Measurements from ENCODE around the gene PRSS50.
"Not testable (repeated sequence)": the region's sequence is repeated elsewhere in the genome, so short reads cannot be mapped to it uniquely, and the experiment has no call there.

Gene PRSS50, protein sequence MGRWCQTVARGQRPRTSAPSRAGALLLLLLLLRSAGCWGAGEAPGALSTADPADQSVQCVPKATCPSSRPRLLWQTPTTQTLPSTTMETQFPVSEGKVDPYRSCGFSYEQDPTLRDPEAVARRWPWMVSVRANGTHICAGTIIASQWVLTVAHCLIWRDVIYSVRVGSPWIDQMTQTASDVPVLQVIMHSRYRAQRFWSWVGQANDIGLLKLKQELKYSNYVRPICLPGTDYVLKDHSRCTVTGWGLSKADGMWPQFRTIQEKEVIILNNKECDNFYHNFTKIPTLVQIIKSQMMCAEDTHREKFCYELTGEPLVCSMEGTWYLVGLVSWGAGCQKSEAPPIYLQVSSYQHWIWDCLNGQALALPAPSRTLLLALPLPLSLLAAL

DNA sequence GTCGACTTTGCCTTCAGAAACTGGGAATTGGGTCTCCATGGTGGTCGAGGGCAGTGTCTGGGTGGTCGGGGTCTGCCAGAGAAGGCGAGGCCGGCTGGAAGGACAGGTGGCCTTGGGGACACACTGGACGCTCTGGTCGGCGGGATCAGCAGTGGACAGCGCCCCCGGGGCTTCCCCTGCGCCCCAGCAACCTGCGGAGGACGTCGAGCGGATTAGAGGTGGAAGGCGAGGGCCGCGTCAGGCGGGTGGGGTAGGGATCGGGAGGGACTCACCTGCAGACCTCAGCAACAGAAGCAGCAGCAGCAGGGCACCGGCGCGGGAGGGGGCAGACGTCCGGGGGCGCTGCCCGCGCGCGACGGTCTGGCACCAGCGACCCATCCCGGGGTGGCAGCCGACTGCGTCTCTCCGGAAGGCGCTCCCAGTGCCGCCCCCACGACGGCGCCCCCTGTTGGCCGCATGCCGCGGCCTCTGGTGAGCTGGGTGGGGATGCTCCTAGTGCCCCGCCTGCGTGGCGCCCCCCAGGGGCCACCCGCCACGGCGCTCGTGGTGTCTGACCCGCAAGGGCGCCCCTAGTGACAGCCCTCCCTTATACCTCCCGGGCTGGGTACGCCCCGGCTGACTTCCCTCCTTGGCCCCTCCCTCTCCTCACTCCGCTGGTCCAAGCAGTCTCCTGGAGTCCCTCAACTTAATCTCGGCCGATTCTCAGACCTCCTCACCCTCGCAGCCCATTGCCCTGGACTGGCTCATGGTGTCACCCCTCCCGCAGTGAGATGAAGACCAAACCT lies at the start of gene PRSS50:
PRSS50 (minus strand) TSS at position 423 of the 785 bp plus-strand sequence; CDS start at position 378, 45 bp downstream.
- no peak for DNase-seq

GRCh38 chr3:46764206-46764605 lies 46.5 kb upstream of the PRSS50 start:
- no peak for DNase-seq

DNA sequence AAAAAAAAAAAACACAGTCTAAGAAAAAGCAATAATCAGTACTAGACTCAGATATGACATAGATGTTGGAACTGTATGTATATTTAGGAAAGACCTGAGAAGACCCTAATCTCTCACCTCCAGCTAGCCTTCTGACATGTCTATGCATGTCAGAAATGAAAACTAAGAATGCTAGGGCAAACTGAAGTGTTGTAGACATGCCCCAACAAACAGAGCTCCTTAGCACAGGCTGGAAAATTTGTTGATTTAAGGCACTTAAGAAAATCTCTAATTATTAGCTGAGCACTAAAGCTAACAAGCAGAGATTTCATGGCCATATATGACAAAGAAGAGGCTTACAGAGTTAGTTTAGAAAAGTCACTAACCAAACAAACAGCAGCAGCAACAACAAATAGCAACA lies 45.5 kb upstream of the PRSS50 start:
- no peak for DNase-seq

DNA sequence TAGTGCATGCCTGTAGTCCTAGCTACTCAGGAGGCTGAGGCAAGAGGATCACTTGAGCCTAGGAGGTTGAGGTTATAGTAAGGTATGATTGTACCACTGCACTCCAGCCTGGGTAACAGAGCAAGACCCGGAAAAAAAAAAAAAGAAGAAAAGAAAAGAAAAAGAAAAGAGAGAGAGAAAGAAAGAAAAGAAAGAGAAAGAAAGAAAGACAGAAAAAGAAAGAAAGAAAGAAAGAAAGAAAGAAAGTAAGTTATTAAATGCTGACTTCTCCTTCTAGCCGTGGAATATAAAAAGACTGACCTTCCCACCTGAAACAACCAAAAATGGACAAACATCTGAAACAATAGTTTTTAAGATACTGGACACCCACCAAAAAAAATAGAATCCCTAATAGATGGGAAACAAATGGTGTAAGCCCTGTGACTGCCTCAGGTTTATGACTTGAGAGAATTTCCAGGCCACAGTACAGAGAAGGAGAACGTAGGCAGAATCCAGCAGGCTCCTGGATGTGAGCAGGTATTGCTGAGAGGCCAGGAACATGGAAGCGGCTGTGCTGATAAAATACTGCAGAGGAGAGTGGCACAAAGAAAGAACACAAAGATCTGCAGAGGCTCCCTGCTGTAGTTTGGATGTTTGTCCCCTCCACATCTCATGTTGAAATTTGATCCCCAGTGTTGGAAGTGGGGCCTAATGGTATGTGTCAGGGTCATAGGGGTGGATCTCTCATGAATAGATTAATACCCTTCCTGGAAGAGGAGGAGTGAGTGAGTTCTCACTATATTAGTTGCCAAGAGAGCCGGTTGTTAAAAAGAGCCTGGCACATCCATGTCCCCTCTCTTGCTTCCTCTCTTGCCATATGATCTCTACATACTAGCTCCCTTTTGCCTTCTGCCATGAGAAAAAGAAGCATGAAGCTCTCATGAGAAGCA lies 41.8 kb upstream of the PRSS50 start:
- no peak for DNase-seq

- no peak for DNase-seq
Measured at GRCh38 chr3:46756642-46757041, 39.0 kb upstream of the PRSS50 start.

- DNase-seq, result no peak
Measured at GRCh38 chr3:46755646-46756045, 38.0 kb upstream of the PRSS50 start.

DNA sequence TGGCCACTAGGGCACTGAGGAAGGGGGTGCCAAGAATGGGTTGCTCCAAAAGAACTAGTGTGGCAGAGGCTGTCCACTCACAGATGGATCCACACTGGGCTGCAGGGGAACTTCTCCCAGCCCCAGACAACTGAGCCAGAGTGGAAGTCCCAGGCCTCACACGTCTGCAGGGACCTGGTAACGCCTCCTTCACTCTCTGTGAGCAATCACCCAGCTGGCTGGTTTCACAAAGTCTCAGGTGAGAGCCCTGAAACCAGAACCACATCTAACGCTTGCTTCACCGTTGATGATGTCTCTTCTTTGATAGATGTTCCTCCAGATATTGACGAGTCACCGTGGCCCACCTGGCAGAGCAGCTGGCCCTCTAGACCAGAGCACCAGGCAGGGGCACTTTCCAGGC lies 35.5 kb upstream of the PRSS50 start:
- DNase-seq, result not testable (repeated sequence)

- DNase-seq, result no peak
Measured at GRCh38 chr3:46750555-46751038, 32.9 kb upstream of the PRSS50 start.

DNA sequence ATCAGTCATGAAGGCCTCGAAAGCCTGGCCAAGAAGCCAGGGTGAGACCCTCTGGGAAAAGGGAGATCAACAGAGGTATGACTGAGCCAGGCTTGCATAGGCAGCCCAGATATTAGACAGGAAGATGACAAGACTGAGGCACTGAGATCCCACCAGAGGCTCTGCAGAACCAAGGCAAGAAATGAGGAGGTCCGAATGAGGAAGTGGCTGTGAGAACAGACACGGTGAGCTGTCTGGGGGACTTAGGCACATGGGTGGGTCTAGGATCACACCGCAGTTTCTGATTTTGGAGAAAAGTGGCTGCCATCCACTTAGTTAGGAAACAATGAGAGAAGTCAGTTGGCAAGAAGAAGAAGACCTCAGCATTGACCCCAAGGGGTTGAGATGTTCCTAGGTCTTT lies 31.5 kb upstream of the PRSS50 start:
- DNase-seq, result no peak

DNA sequence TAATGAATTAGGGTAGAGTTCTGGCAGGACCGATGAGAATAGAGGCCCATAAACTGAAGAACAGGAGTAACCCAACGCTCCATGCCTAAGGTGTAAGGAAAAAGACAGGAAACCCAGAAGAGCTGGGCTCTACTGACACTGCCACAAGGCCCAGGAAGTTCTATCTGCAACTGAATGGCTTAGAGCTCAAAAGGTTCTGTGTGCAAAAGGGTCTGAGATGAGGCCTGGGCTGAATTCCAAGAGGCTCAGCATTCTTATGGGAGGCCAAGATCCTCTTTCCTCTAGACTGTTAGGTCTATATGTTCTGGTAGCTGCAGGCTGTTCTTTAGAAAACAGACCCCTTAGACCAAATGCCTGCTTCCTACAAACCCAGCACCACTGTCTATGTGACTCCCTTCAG lies 30.5 kb upstream of the PRSS50 start:
- DNase-seq, result no peak

DNA sequence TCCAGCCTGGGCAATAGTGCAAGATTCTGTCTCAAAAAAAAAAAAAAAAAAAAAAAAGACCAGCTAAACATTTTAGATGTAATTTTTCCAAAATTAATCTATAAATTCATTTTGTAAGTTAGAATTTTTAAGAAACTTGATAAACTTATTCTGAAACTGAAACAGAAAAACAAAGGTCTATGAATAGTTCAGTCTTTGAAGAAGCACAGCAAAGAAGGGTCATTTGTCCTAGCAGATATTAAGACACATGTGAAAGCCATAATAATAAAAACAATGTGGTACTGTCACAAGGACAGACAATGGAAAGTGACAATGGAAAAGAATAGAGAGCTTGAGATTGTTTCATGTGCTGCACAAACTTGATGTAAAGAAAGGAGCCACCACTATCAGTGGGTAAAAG lies 29.0 kb upstream of the PRSS50 start:
- no peak for DNase-seq

- DNase-seq, result no peak
Measured at GRCh38 chr3:46742992-46743585, 25.4 kb upstream of the PRSS50 start.

DNA sequence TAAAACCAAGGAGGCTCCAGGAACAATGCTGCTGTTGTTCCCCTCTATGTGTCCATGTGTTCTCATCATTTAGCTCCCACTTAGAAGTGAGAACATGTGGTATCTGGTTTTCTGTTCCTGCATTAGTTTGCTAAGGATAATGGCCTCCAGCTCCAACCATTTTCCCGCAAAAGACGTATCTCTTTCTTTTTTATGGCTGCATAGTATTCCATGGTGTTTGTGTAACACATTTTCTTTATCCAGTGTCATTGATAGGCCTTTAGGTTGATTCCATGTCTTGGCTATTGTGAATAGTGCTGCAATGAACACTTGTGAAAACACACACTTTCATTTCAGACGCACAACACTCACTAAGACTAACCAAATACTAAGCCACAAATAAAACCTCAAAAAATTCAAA lies 21.9 kb upstream of the PRSS50 start:
- DNase-seq, result not testable (repeated sequence)

DNA sequence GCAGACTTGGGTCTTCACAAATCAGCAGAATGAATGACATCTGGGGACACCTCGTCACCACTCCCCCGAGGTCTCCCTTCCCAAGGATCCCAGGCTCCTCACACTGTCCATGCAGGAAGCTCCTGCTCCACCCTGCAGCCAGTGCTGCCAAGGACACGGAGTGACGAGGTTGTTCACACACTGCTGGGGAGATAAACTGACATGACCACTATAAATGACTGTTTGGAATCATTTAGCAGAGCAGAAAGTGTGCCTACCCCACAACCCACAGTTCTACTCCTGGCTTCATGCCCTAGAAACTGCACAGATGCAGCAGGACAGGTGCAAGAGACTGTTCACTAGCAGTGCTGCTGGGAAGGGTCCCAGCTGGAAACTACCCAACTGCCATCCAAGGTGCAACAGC lies 19.7 kb upstream of the PRSS50 start:
- no peak for DNase-seq

DNA sequence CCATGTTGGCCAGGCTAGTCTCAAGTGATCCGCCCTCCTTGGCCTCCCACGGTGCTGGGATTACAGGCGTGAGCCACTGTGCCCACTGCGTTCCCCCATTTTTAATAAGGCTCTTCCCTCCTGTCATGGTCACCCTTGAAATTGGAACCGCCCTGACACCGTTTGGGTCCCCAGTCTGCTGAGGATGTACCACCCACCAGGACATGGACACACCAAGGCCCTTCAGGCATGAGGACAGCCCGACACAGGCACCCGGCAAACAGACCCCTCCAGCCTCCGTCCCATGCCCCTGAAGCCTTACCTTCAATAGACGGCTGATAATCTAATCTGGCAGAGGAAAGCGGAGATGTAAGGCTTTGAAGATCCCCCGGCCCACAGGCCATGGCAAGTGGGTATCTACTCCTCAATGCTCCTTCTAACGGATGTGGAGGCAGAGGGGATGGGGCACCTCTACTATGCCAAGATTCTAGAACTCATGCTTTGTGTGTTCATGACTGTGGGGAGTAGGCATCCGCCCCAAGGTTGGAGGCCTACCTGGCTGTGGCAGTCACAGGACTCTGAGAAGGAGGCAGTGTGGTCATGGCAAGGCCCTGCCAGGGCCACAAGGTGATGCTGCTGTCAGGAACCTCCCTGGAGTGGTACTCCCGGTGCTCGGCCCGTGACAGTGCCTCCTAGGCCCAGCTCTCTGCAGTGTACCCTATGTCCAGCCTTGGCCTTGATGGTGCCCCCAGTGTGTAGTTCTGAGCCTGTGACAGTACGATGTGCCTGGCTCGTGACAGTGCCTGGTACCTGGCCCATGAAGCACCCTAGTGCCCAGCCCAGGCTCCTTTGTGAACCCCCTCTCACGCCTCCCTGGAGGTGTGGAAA lies 18.6 kb upstream of the PRSS50 start:
- DNase-seq, result no peak

GRCh38 chr3:46734773-46735172 lies 17.1 kb upstream of the PRSS50 start:
- DNase-seq, result no peak

DNA sequence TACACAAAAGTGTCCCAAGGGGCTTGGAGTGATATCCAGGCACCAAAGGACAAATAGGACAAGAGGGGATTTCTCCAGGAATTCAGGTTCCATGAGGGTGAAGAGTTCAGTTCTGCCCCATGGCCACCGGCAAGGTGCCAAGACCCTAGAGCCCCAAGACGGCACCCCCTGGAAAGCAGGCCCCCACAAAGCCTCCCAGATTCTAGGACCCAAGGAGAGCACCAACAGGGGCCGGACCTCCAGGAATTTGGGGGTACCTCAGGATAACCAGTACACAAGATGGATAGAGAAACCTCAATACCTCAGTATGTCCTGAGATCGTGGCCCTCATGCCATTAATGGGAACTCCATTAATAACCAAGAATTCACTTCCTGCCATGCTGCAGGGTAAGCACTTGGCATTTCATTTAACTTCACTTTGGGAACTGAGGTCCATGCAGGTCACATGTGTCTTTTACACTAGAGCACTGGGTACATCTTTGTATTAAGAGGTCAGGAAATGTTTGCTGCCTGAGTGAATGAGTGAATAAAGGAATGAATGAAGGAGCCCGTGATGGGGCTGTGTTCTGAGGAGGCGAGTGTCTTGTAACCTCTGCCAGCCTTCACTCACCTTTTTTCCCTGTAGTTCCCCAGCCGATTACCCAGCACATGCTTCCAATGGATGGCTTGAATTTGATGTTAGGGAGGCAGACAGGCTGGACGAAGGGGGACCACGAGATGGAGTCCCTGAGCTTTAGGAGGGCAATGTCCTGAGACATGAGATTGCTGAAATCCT lies 15.5 kb upstream of the PRSS50 start:
- DNase-seq, result no peak

DNA sequence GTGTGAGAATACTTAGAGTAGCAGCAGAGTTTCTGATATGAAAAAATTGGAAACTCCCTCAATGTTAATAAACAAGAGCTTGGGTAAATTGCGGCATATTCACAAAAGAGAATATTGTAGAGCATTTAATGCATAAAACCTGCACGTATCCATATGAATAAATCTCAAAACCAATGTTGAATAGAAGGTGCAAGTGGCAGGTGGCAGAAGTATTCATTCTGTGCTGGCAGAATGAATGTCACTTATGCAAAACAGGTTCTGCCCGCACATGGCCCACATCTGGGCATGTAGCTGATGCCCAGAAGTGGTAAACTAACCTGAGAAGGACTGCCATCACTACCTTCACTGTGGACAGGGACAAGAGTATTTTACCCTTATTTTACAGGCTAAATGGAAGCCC lies 14.1 kb upstream of the PRSS50 start:
- no peak for DNase-seq

DNA sequence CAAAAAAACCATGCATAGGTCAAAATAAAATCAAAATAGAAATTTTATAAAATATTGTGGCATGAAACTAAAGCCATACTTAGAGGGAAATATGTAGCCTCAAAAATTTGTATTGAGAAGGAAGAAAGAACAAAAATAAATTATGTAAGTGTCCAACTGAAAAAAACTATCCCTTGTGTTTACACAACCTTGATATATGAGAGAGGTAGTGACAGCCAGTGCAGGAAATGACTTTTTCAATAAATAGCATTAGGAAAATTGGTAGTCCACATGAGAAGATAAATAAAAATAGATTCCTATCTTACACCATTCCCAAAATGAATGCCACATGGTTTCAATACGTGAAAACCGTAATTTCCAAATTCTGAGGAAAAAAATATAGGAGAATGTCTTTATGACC lies 13.2 kb upstream of the PRSS50 start:
- no peak for DNase-seq

- no peak for DNase-seq
Measured at GRCh38 chr3:46729038-46729437, 11.4 kb upstream of the PRSS50 start.
